Vagina (tissue), 2 donors: ENCODE results near the gene VCPKMT.

Experiments
- POLR2AphosphoS5 ChIP-seq, 2 donors: sonication (generic); formaldehyde crosslinking; IDR thresholded peaks; one replicate each; pipeline ENCODE4 v1.9.0; 2017; ENCODE audit warnings: antibody characterized with exemption in 2 of 2, mild to moderate bottlenecking in 2 of 2, low read depth in 1 of 2; ENCODE audit not compliant: insufficient read depth in 1 of 2
- TF ChIP-seq, protein P1 (sequence below), 3 experiments: fragments of 450-650 bp in 2 of 3; fragments of 200-600 bp in 1 of 3; sonication (generic) in 1 of 3; IDR thresholded peaks; one replicate each; pipeline ENCODE4 v1.5.1; 2017 to 2019; ENCODE audit warnings: antibody characterized with exemption in 3 of 3, mild to moderate bottlenecking in 2 of 3, moderate library complexity in 2 of 3

DNA sequence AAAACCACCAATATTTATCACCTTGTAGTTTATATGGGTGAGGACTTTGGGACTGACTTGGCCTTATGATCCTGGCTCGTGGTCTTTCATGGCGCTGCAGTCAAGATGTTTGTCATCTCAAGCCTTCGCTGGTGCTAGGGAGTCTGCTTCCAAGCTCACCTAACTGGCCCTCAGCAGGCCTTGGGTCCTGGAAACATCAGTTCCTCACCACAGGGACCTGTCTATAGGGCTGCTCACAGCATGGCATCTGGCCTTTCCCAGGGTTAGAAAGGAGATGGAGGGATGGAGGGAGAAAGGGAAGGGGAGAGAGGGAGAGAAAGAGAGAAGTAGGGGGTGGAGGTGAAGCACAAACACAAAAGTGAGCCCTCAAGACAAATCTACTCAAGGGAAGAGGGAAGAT is 31.7 kb downstream of the VCPKMT start:
- TF ChIP-seq, protein P1, sequence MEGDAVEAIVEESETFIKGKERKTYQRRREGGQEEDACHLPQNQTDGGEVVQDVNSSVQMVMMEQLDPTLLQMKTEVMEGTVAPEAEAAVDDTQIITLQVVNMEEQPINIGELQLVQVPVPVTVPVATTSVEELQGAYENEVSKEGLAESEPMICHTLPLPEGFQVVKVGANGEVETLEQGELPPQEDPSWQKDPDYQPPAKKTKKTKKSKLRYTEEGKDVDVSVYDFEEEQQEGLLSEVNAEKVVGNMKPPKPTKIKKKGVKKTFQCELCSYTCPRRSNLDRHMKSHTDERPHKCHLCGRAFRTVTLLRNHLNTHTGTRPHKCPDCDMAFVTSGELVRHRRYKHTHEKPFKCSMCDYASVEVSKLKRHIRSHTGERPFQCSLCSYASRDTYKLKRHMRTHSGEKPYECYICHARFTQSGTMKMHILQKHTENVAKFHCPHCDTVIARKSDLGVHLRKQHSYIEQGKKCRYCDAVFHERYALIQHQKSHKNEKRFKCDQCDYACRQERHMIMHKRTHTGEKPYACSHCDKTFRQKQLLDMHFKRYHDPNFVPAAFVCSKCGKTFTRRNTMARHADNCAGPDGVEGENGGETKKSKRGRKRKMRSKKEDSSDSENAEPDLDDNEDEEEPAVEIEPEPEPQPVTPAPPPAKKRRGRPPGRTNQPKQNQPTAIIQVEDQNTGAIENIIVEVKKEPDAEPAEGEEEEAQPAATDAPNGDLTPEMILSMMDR (IDR thresholded peaks at IDR 0.05), result no peak
- TF ChIP-seq POLR2AphosphoS5 (IDR thresholded peaks at IDR 0.05; ENCODE audit: insufficient read depth in 1 of 2, low read depth in 1 of 2), result no peak
